Choroid plexus epithelial cell (primary cell): Measurements from ENCODE around the gene MPV17L2.
A peak's percentile ranks its signal among the peaks of the same experiment; 100 is the strongest.

ENCODE experiments used
- DNase-seq: peaks from one replicate; pipeline ENCODE4 v3.0.0-alpha.2; 2010; ENCODE audit warnings: low read depth
- H3K4me3 ChIP-seq: 2 replicates; pipeline ENCODE4 v1.5.1; 2011; ENCODE audit warnings: low read depth, mild to moderate bottlenecking, control low read depth, low read length, moderate library complexity
- TF ChIP-seq, protein P1 (sequence below): conservative IDR thresholded peaks from 2 replicates; pipeline ENCODE4 v1.5.1; 2011; ENCODE audit warnings: low read depth, mild to moderate bottlenecking, control low read depth, inconsistent platforms, low read length, moderate library complexity

Gene MPV17L2

DNA sequence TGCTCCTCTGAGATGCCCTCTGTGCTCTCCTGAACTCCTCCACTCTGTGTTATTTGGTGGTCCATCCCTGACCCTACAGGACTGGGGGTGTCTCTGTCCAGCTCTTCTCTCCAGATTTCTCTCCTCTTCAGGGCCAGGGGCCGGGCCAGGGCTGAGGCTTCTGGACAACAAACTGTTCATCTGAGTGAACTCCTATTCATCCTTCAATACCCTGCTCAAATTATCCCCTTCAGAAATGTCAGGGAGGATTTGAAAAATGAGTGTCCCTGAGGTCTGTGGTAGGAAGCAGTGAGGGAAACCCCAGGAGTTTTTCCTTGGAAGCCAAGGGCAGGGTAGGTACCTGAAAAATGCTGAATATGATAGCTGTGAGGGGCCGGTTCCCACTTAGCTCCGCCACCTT is 25.6 kb downstream of the MPV17L2 start:
- TF ChIP-seq, protein P1, sequence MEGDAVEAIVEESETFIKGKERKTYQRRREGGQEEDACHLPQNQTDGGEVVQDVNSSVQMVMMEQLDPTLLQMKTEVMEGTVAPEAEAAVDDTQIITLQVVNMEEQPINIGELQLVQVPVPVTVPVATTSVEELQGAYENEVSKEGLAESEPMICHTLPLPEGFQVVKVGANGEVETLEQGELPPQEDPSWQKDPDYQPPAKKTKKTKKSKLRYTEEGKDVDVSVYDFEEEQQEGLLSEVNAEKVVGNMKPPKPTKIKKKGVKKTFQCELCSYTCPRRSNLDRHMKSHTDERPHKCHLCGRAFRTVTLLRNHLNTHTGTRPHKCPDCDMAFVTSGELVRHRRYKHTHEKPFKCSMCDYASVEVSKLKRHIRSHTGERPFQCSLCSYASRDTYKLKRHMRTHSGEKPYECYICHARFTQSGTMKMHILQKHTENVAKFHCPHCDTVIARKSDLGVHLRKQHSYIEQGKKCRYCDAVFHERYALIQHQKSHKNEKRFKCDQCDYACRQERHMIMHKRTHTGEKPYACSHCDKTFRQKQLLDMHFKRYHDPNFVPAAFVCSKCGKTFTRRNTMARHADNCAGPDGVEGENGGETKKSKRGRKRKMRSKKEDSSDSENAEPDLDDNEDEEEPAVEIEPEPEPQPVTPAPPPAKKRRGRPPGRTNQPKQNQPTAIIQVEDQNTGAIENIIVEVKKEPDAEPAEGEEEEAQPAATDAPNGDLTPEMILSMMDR: no peak
- H3K4me3 ChIP-seq: no peak overlapping the region
- no peak for DNase-seq

DNA sequence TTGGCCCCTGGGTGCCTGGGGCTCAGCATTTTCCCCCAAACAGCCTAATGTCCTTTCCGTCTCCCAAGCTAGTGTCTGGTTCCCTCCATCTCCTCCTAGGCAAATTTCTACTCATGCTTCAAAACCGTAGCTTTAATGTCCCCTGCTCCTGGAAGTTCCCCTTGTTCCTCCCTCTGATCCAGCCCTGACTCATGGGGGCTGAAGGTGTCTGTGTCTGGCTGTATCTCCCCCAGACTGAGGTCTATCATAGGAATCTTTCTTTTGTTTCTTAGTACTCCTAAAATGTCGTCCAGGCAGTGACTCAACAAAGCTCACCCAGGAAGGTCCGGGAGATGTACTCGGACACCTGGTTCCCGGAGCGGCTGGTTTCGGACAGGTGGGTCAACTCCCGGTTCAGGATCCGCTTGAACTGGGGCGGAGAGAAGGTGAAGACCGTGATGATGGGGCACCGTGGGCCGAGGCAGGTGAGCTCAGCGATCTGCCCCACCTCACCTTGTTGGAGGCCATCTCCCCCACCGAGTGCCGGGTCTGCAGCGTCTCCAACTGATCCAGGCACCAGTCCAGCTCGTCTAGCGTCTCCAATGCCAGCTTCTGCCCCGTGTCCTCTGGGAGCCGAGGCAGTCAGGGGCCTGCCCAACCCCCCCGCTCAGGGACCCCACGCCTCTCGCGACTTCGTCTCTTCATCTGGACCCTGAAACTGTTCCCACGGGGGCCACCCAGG is 27.1 kb downstream of the MPV17L2 start:
- DNase-seq: no peak
- TF ChIP-seq, protein P1: no peak
- H3K4me3 ChIP-seq: no peak overlapping the region

DNA sequence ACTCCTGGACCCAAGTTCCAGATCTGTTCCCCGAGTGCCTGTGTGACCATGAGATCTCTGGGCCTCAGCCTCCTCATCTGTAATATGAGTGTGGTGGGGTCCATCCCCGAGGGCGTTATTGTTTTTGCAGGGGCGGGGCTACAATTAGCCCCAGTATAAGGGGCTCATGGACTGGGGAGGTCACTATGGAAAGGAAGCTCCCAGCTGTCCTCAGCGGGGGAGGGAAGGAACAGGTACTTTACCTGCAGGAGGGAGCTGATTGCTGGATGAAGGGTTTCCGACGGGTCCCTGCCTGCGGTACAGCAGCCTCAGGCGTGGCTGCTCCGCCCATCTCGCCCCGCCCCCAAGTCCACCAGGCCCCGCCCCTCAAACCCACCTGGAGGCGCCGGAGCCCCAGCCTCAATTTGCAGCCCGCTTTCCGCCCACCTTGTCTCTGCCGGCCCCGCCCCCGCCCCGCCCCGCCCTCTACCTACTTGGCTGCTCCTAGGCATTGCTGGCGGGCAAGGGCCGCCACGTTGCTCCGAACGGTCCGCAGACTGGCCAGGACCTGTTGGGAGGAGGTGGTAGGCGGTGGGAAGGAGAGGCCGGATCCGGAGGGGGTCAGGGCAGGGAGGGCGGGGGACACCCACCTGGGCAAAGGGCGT is 27.7 kb downstream of the MPV17L2 start:
- no peak overlapping the region for H3K4me3 ChIP-seq
- TF ChIP-seq, protein P1: no peak
- DNase-seq: no peak

DNA sequence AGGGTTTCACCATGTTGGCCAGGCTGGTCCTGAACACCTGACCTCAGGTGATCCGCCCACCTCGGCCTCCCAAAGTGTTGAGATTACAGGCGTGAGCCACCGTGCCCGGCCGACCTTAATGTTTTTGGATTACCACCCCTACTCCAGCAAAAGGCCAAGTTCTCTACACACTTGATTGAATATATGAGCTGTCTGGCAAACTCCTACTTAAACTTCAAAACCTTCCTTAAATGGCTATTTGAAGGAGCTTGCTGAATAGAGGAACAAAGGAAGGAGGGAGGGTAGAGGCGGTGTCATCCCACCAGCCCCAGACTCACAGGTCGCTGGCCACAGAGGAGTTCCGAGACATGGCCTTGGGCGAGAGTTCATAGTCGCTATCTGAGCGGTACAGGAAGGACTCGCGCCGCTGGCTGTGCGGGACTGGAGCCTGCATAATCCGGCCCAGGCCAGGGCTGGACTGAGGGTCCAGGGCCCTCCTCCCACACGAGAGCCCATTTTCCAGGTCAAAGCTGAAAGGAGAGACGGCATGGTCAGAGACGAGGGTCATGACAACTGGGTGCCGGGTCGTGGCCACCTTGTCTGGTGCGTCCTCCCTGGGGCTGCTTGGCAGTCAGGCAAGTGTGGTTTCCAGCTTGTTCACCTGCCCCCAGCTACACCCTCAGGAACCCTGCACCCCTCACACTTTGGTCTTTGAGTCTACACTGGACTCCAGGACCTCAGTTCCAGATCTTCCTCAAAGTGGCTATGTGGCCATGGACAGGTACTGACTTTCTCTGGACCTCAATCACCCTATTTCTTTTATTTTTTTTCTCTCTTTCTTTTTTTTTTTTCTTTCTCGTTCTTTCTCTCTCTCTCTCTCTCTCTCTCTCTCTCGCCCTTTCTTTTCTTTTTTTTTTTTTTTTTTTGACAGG is 29.1 kb downstream of the MPV17L2 start:
- DNase-seq: no peak
- TF ChIP-seq, protein P1: no peak
- no peak overlapping the region for H3K4me3 ChIP-seq

DNA sequence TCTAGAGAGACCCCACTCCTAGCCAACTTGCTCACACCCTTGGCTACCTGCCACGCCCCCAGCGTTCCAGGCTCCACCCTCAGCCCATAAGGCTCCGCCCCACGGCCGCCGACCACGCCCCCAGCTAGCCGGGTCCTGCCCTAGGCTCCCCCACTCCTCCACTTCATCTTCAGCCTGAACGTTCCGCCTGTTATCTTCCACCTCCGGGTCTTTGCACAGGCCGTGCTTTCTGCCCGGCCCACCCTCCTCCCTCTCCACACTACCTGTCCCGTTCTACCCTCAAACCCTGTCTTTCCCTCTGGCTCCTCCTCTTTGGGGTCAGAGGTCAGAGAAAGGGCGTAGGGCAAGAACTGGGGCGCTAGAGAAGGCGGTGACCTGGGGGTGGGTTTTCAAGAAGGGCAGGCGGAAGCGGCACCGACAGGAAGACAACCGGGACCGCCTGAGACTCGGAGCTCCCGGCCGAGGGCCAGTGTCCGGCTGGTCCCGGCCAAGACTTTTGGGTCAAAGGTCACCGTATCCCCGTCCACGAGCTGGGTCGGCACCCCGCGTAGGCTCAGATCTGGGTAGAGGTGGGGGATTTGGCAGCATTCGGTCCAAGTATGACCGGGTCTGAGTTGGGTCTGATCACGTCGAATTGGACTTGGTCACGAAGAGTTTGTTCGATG is 31.0 kb downstream of the MPV17L2 start:
- TF ChIP-seq, protein P1: no peak
- DNase-seq: no peak
- peak overlapping the region; percentile 57 for H3K4me3 ChIP-seq

DNA sequence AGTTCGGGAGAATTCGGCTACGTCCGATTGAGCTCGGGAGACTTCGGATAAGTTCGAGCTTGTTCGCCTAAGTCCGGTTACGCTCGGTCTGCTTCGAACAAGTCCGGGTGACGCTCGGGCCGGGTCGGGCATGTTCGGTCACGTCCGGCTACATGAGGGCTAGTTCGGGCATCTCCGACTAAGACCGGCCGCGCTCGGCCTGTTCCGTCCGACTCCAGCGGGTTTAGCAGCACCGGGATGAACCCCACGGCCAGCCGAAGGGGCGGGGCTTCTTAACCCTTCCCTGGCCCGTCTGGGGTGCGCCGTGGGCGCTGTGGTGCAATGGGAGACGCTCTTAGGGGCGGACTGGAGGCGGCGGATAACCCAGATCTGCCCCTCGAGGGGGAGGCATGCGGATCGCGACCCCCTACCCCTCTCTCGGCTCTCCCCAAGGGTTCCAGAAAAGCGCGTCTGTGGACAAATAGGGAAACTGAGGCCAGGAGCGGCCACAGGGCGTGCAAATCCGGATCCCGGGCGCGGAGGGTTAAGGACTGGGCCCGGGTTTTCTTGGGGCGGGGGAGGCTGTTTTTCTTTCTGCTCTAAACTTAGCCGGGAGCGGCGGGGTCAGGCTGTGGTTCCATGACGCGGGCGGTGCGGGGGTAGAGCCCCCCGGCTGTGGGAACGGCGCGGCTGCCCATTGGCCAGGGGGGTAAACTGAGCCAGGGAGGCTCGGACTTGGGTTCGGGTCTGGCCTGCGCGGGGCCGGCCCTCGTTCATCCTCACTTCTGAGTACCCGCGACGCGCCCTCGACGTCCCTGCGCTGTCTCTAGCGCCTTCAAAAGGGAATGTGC is 31.7 kb downstream of the MPV17L2 start:
- TF ChIP-seq, protein P1: no peak
- peak; percentile 100 for DNase-seq
- peak overlapping the region; percentile 57 for H3K4me3 ChIP-seq
